ENCODE results near the gene MMP19.

- TF ChIP-seq EZH2phosphoT487 (IDR thresholded peaks at IDR 0.05; ENCODE audit: insufficient read depth, low read depth) (no peak), EZH2 (IDR thresholded peaks at IDR 0.05; ENCODE audit: insufficient read depth, poor library complexity, severe bottlenecking) (no peak)
Observed at GRCh38 chr12:55852740-55853139, 10.0 kb upstream of the MMP19 start.

Measured in GM23248 (cell line).